Heart right ventricle (tissue), 16 donors: ENCODE results near the gene COX7A2. TPM values are rescaled to one million over a fixed set of nuclear protein-coding genes. Genes with fewer than 3 reads are reported as not detected.
A peak's percentile ranks its signal among the peaks of the same experiment; 100 is the strongest.

Experiments
- ATAC-seq, 8 donors: fragments of 200-7000 bp; cut with Tn5 transposase; one replicate each; pipeline ENCODE4 v1.9.1; 2020; ENCODE audit warnings: mild to moderate bottlenecking in 8 of 8, moderate library complexity in 8 of 8, moderate number of reproducible peaks in 1 of 8
- DNase-seq, 2 donors: peaks; one replicate each; pipeline ENCODE4 v3.0.0-alpha.2; 2020
- H3K27ac ChIP-seq, 10 donors: fragments of 200-600 bp; sonication (generic) in 2 of 10; one replicate each; pipeline versions ENCODE4 v1.5.0 to v1.8.0; 2020 to 2022; ENCODE audit warnings: mild to moderate bottlenecking in 3 of 10
- H3K27me3 ChIP-seq, 7 donors: fragments of 200-600 bp; one replicate each; pipeline ENCODE4 v1.8.0; 2021 to 2022; ENCODE audit warnings: mild to moderate bottlenecking in 2 of 7
- H3K36me3 ChIP-seq, 9 donors: fragments of 200-600 bp; sonication (generic) in 1 of 9; one replicate each; pipeline versions ENCODE4 v1.5.0 to v1.8.0; 2020 to 2022; ENCODE audit warnings: mild to moderate bottlenecking in 2 of 9
- H3K4me1 ChIP-seq, 9 donors: fragments of 200-600 bp; sonication (generic) in 1 of 9; one replicate each; pipeline versions ENCODE4 v1.5.0 to v1.8.0; 2020 to 2022; ENCODE audit warnings: mild to moderate bottlenecking in 4 of 9
- H3K4me3 ChIP-seq, 10 donors: fragments of 200-600 bp; sonication (generic) in 2 of 10; one replicate each; pipeline versions ENCODE4 v1.5.0 to v1.8.0; 2020 to 2022; ENCODE audit warnings: mild to moderate bottlenecking in 7 of 10, moderate library complexity in 2 of 10
- H3K9me3 ChIP-seq, 11 donors: fragments of 200-600 bp in 10 of 11; sonication (generic) in 2 of 11; one replicate each; pipeline versions ENCODE4 v1.5.0 to v1.8.0; 2013 to 2022; ENCODE audit warnings: mild to moderate bottlenecking in 2 of 11, control low read depth in 1 of 11, moderate library complexity in 1 of 11
- WGBS, 2 donors: extraction: QIAGEN DNeasy Blood & Tissue Kit; methylation state at CpG; one replicate each; pipeline ENCODE4 v1.1.7; 2013; ENCODE audit warnings: inconsistent platforms in 1 of 2; 5-methylcytosine and 5-hydroxymethylcytosine counted together
- intact Hi-C, 10 donors: fragments of 100-400 bp; cut with DNase I; formaldehyde crosslinking; loops; one replicate each; pipeline versions ENCODE4 v1.11.1 to v1.14.2; 2022
- polyA plus RNA-seq, 2 donors: library from polyadenylated mRNA; stranded (reverse); fragments of 200-250 nt; gene quantifications; one replicate each; pipeline ENCODE4 v1.2.3, GENCODE V29; 2013
- total RNA-seq, 10 donors: library from RNA; stranded (reverse); fragmentation: NEBNext Ultra II Directional in 3 of 10; extraction: Animal tissue kit (Norgen Biotek cat#: 25700) in 3 of 10; gene quantifications; one replicate each; pipeline versions ENCODE4 v1.2.1 to v1.2.4, GENCODE V29; 2021 to 2023
- TF ChIP-seq, protein P1 (sequence below), 9 donors: fragments of 200-600 bp; sonication (generic) in 2 of 9; IDR thresholded peaks; one replicate each; pipeline versions ENCODE4 v1.5.0 to v1.8.0; 2021 to 2022; ENCODE audit warnings: antibody characterized with exemption in 9 of 9, mild to moderate bottlenecking in 5 of 9, moderate library complexity in 1 of 9
- donor health status: Arrhythmogenic right ventricular cardiomyopathy.
- donor health status: ischemic (EF 13 %, LVEDD 7.1; RV severe dilation, severe dysfunction).
- donor health status: healthy with polysubstance abuse.
- donor health status: DM: no; HTN: yes; CAD: no.
- donor health status: DM: no; HTN: no; CAD: no.
- donor health status: ischemic (EF 25% LVEDD 6.9; RV normal size, moderate dysfunction).
- donor health status: ischemic (EF 25% LVEDD 5.7; RV mildly dilated, moderate dysfunction).
- donor health status: healthy.
- donor health status: DM: yes; HTN: yes; CAD: no.
- donor health status: Ischemic cardiomyopathy.
- donor health status: ischemic (EF 35%, LVEDD 5.7; RV mildly dilated, moderate dysfunction).
- donor health status: nonischemic (EF 11% LVEDD 7.7; RV severe dilation, severe dysfunction).
- donor health status: DM: yes; HTN: yes; CAD: no.
- donor health status: PGD.
- donor health status: ischemic (EF 29% LVEDD 5.4; RV normal size, mild dysfunction).
- donor health status: nonischemic (EF 23%, LVEDD 6.1; RV moderate dilation, normal function).

COX7A2 gene
- total and polyA plus RNA-seq, 12 donors, result 661 to 1,205 (median 1,086) TPM

DNA sequence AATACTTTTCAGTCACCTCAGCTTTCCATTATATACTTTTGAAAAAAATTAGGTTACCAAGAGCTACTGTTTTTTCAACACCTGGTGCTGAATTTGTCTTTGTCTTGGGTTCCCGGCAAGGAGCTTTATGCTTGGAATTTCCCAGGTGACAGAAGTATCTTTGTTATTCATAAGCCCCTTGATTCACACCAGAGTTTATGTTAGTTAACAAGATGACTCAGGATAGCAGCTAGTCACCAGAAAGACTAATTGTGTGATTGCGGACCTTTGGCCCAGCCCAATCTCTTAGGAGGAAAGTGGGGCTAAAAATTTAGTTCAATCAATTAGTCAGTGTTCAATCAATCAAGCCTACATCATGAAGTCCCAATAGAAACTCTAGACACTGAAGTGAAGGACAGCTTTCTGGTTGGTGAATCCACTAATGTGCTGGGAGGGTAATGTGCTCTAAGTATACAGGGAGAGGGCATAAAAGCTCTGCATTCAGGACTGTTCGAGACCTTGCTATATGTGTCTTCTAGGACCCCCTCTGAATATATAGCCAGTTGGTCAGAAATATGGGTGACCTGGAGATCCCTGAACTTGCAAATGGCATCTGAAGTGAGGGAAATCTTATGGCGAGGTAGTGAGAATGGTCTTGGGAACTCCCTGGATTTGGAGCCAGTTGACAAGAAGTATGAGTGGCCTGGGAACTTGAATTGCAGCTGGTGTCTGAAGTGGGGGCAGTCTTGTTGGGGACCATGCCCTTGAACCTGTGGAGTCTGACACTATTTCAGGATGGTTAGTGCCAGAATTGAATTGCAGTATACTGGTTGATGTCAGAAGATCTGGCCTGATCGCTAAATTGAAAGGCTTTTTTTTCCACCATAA, 24.8 kb upstream of the COX7A2 start:
- ATAC-seq (no peak), DNase-seq (no peak)
- H3K4me3 ChIP-seq, result no peak overlapping the region
- TF ChIP-seq, protein P1, sequence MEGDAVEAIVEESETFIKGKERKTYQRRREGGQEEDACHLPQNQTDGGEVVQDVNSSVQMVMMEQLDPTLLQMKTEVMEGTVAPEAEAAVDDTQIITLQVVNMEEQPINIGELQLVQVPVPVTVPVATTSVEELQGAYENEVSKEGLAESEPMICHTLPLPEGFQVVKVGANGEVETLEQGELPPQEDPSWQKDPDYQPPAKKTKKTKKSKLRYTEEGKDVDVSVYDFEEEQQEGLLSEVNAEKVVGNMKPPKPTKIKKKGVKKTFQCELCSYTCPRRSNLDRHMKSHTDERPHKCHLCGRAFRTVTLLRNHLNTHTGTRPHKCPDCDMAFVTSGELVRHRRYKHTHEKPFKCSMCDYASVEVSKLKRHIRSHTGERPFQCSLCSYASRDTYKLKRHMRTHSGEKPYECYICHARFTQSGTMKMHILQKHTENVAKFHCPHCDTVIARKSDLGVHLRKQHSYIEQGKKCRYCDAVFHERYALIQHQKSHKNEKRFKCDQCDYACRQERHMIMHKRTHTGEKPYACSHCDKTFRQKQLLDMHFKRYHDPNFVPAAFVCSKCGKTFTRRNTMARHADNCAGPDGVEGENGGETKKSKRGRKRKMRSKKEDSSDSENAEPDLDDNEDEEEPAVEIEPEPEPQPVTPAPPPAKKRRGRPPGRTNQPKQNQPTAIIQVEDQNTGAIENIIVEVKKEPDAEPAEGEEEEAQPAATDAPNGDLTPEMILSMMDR (IDR thresholded peaks at IDR 0.05), result no peak
- H3K36me3 ChIP-seq, result peaks cover 0 to 46% (median 13%) of the 10 kb centered on the region in 9 donors
- no peaks in the 10 kb centered on the region for H3K27me3 ChIP-seq
- H3K9me3 ChIP-seq, result peaks cover 0 to 4% (median 0%) of the 10 kb centered on the region in 11 donors
- H3K4me1 ChIP-seq, result peaks cover 3 to 55% (median 31%) of the 10 kb centered on the region in 9 donors
- 80 to 82% methylated on average over 5 of the region's 5 CpGs for WGBS, 2 donors
- intact Hi-C loops, result loop anchor here in 8 of 10 donors (2.0 to 5.0 kb wide), 6 partner anchors 234 to 259 kb away; no protein-coding TSS in a partner anchor
- H3K27ac ChIP-seq, result peak overlapping the region in 3 of 10 donors; percentile 1 to 37 (median 21)

DNA sequence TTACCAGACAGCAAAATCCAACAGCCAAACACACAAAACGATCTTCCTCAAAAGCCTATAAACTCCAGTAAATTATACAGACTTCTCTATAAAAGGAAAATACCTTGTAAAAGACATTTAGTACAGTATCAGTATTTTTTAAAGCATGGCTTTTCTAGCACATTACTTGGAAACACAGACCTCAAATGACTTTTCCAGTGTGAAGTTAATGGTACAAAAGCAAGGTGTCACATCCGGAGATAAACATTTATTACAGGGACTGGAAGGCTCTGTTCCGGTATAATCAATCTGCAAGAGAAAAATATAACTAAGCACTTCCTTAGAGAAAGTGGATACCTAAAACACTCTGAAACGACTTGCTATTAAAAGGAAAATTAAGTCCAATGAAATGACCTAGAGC, 23.9 kb upstream of the COX7A2 start:
- peaks cover 0 to 48% (median 13%) of the 10 kb centered on the region in 9 donors for H3K36me3 ChIP-seq
- DNase-seq (no peak), ATAC-seq (peak in 6 of 8 donors; percentile 23 to 56 (median 44))
- no peak overlapping the region for H3K4me3 ChIP-seq
- H3K27ac ChIP-seq, result peak overlapping the region in 1 of 10 donors; percentile 37
- peaks cover 0 to under 1% (median 0%) of the 10 kb centered on the region in 11 donors for H3K9me3 ChIP-seq
- 24 to 29% methylated on average over 4 of the region's 4 CpGs for WGBS, 2 donors
- H3K27me3 ChIP-seq, result no peaks in the 10 kb centered on the region
- intact Hi-C loops, result loop anchor here in 7 of 10 donors (2.0 to 5.0 kb wide), 7 partner anchors 235 to 260 kb away; no protein-coding TSS in a partner anchor
- TF ChIP-seq, protein P1 (IDR thresholded peaks at IDR 0.05), result no peak
- peaks cover 3 to 46% (median 27%) of the 10 kb centered on the region in 9 donors for H3K4me1 ChIP-seq

DNA sequence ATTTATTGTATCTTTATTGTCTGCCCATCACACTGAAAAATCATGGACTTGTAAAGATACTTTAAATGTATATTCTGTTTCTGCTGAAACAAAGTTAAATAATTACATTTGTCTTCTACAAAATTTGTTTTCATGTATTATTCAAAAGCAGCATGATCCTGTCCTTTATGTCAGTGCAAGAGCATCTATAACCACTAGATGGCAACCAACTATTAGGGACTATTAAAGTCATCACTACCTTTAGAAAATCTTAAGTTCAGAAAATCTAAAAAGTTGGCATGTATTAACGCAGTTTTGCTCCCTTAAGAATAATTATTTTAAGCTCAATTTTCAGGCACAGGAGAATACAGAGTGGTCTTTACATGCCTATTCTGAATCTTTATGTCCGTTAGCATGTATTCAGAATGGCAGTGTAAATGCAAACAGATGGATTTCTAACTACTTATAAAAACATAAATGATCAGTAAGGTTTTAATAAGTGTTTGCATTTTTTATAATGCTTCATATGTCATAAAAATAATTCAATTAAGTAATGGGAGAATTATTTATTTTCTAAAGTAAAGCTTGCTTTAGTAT, 23.2 kb upstream of the COX7A2 start:
- Histone ChIP-seq H3K27me3 (no peaks in the 10 kb centered on the region), H3K36me3 (peaks cover 0 to 48% (median 13%) of the 10 kb centered on the region in 9 donors), H3K4me3 (no peak overlapping the region), H3K9me3 (no peaks in the 10 kb centered on the region), H3K27ac (no peak overlapping the region), H3K4me1 (peaks cover 3 to 39% (median 25%) of the 10 kb centered on the region in 9 donors)
- TF ChIP-seq, protein P1 (IDR thresholded peaks at IDR 0.05), result peak; percentile 73 to 92 (median 84)
- WGBS, 2 donors, result 49 to 54% methylated on average over 2 of the region's 2 CpGs
- intact Hi-C loops, result loop anchor here in 7 of 10 donors (1.0 to 5.0 kb wide), 8 partner anchors 235 to 260 kb away; no protein-coding TSS in a partner anchor
- ATAC-seq, result peak in 7 of 8 donors; percentile 66 to 80 (median 70)
- DNase-seq, result no peak

DNA sequence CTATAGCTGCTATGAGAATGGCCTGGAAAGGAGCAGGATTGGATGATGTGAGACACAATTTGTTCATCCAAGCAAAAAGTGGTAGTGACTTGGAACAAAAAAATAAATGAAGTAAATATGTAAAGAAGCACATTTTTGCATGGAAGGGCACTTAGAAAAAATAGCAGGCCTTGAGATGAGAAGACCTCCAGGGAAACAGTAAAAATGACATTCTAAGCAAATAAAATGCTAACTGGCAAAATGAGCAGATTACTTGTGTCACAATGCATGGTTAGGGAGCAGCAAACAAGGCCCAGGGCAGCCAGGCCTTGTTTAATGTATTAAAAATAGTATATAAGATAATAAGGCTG, 19.8 kb upstream of the COX7A2 start:
- H3K27ac ChIP-seq, result no peak overlapping the region
- no peaks in the 10 kb centered on the region for H3K9me3 ChIP-seq
- ATAC-seq, result no peak
- TF ChIP-seq, protein P1 (IDR thresholded peaks at IDR 0.05), result no peak
- H3K4me3 ChIP-seq, result no peak overlapping the region
- no peak for DNase-seq
- peaks cover 0 to 82% (median 36%) of the 10 kb centered on the region in 9 donors for H3K36me3 ChIP-seq
- intact Hi-C loops, result no loop called here
- peaks cover 3 to 26% (median 18%) of the 10 kb centered on the region in 9 donors for H3K4me1 ChIP-seq
- H3K27me3 ChIP-seq, result no peaks in the 10 kb centered on the region
